Activated CD4-positive, alpha-beta T cell treated with anti-CD3 and anti-CD28 coated beads for 36 hours (primary cell): ENCODE results near the gene APOA5. TPM values are rescaled to one million over a fixed set of nuclear protein-coding genes. Genes with fewer than 3 reads are reported as not detected.
"Not testable (repeated sequence)": the region's sequence is repeated elsewhere in the genome, so short reads cannot be mapped to it uniquely, and the experiment has no call there.

Experiments used
- ATAC-seq: fragments of 200-7000 bp; cut with Tn5 transposase; one replicate; pipeline ENCODE4 v1.10.0; 2021; ENCODE audit warnings: mild to moderate bottlenecking, moderate library complexity
- CTCF ChIA-PET: fragments of 350-600 bp; sonication (Branson Sonifier 250); formaldehyde crosslinking; loops from one replicate; lab custom pipeline; 2021; ENCODE audit warnings: antibody characterized with exemption; lab: Charles Lee
- POLR2A ChIA-PET: fragments of 350-600 bp; sonication (Branson Sonifier 250); formaldehyde crosslinking; loops from one replicate; lab custom pipeline; 2021; ENCODE audit warnings: antibody characterized with exemption, inconsistent platforms; lab: Charles Lee
- DNase-seq: peaks from one replicate; pipeline ENCODE4 v3.0.0-alpha.2; 2020
- H3K27ac Mint-ChIP-seq: one replicate; pipeline ENCODE4 v1.8.0; 2021; ENCODE audit warnings: mixed read lengths
- H3K27me3 Mint-ChIP-seq: one replicate; pipeline ENCODE4 v1.8.0; 2021; ENCODE audit warnings: mixed read lengths
- H3K36me3 Mint-ChIP-seq: one replicate; pipeline ENCODE4 v1.8.0; 2021; ENCODE audit warnings: low read depth, mixed read lengths
- H3K4me1 Mint-ChIP-seq: one replicate; pipeline ENCODE4 v1.8.0; 2021; ENCODE audit warnings: mixed read lengths
- H3K4me3 Mint-ChIP-seq: one replicate; pipeline ENCODE4 v1.8.0; 2021; ENCODE audit warnings: mild to moderate bottlenecking, moderate library complexity, mixed read lengths
- H3K9me3 Mint-ChIP-seq: one replicate; pipeline ENCODE4 v1.8.0; 2021; ENCODE audit warnings: low read depth, mixed read lengths
- intact Hi-C, 2 experiments: fragments of 100-400 bp; cut with DNase I in 1 of 2; cut with micrococcal nuclease in 1 of 2; formaldehyde crosslinking; loops; one replicate each; pipeline versions ENCODE4 v1.14.2 to v1.15.1; 2022 to 2024; cut with DNase I, micrococcal nuclease
- total RNA-seq, 2 experiments: library from RNA; stranded (reverse); gene quantifications; one replicate each; pipeline ENCODE4 v1.2.3, GENCODE V29; 2021

APOA5 gene
- total RNA-seq, result not detected

GRCh38 chr11:116791813-116792143 is at the start of gene APOA5:
TSS of gene APOA5 (minus strand) at chr11:116791879. CDS start at chr11:116791860, 19 bp downstream.
- DNase-seq, result no peak
- CTCF ChIA-PET, result interaction anchor here (0.6 to 6.5 kb wide), 37 partner anchors 9 to 439 kb away, joined by 3 to 89 read pairs (median 4); partner anchors contain the start of genes APOA1 and BUD13
- POLR2A ChIA-PET, result interaction anchor here (0.5 to 1.1 kb wide), 3 partner anchors 44 to 438 kb away, joined by 3 to 6 read pairs (median 5); no protein-coding TSS in a partner anchor
- Mint-ChIP-seq H3K4me3 (no peak within 1 kb of the TSS), H3K27me3 (no peaks in the 10 kb centered on the region), H3K4me1 (peaks cover 16% of the 10 kb centered on the region), H3K36me3 (peaks cover 7% of the 10 kb centered on the region), H3K27ac (no peak within 1 kb of the TSS), H3K9me3 (no peaks in the 10 kb centered on the region)
- ATAC-seq, result no peak
- intact Hi-C loops, result loop anchor here (1.0 to 5.0 kb wide), 3 partner anchors 45 to 436 kb away; no protein-coding TSS in a partner anchor

- ATAC-seq, result no peak
- intact Hi-C loops, result no loop called here
- Mint-ChIP-seq H3K36me3 (peaks cover 19% of the 10 kb centered on the region), H3K9me3 (no peaks in the 10 kb centered on the region), H3K4me1 (peaks cover 6% of the 10 kb centered on the region), H3K27ac (no peak overlapping the region), H3K4me3 (no peak overlapping the region), H3K27me3 (no peaks in the 10 kb centered on the region)
- POLR2A ChIA-PET, result no interaction called here
- DNase-seq, result no peak
- CTCF ChIA-PET, result interaction anchor here (1.0 kb wide), 1 partner anchor 12 kb away, joined by 3 read pairs; no protein-coding TSS in a partner anchor
Observed at GRCh38 chr11:116840746-116841296, 49.1 kb upstream of the APOA5 start.

GRCh38 chr11:116840224-116840745 is 48.6 kb upstream of the APOA5 start:
- Mint-ChIP-seq H3K27ac (peak overlapping the region; percentile 33), H3K27me3 (no peaks in the 10 kb centered on the region), H3K4me1 (peaks cover 7% of the 10 kb centered on the region), H3K9me3 (no peaks in the 10 kb centered on the region), H3K4me3 (no peak overlapping the region), H3K36me3 (peaks cover 16% of the 10 kb centered on the region)
- POLR2A ChIA-PET, result no interaction called here
- CTCF ChIA-PET, result interaction anchor here (0.6 to 1.0 kb wide), 4 partner anchors 13 to 332 kb away, joined by 3 to 4 read pairs (median 3); no protein-coding TSS in a partner anchor
- DNase-seq (no peak), ATAC-seq (no peak)
- intact Hi-C loops, result no loop called here

GRCh38 chr11:116838321-116839084 is 46.8 kb upstream of the APOA5 start:
- ChIA-PET CTCF (no interaction called here), POLR2A (no interaction called here)
- Mint-ChIP-seq H3K36me3 (peaks cover 5% of the 10 kb centered on the region), H3K4me3 (no peak overlapping the region), H3K9me3 (no peaks in the 10 kb centered on the region), H3K27ac (no peak overlapping the region), H3K4me1 (peaks cover 11% of the 10 kb centered on the region), H3K27me3 (peaks cover 3% of the 10 kb centered on the region)
- no peak for DNase-seq
- intact Hi-C loops, result loop anchor here in 1 of 2 experiments (5.0 kb wide), 1 partner anchor 106 kb away; no protein-coding TSS in a partner anchor
- no peak for ATAC-seq

GRCh38 chr11:116837231-116838091 is 45.8 kb upstream of the APOA5 start, which contains the start of gene APOA1:
TSS of gene APOA1 (minus strand) at chr11:116837622. CDS start at chr11:116837387, 235 bp downstream.
- intact Hi-C loops, result loop anchor here in 1 of 2 experiments (5.0 kb wide), 1 partner anchor 105 kb away; no protein-coding TSS in a partner anchor
- DNase-seq, result no peak
- H3K4me1 Mint-ChIP-seq, result peaks cover 11% of the 10 kb centered on the region
- no peak for ATAC-seq
- CTCF ChIA-PET, result interaction anchor here (0.7 to 5.7 kb wide), 8 partner anchors 10 to 296 kb away, joined by 3 to 89 read pairs (median 10); partner anchors contain the start of genes APOA5 and ZPR1
- POLR2A ChIA-PET, result no interaction called here
- no peaks in the 10 kb centered on the region for H3K9me3 Mint-ChIP-seq
- no peak within 1 kb of the TSS for H3K27ac Mint-ChIP-seq
- H3K27me3 Mint-ChIP-seq, result peaks cover 3% of the 10 kb centered on the region
- H3K36me3 Mint-ChIP-seq, result no peaks in the 10 kb centered on the region
- no peak within 1 kb of the TSS for H3K4me3 Mint-ChIP-seq

GRCh38 chr11:116836632-116836991 is 44.9 kb upstream of the APOA5 start:
- CTCF ChIA-PET, result interaction anchor here (0.5 to 5.7 kb wide), 28 partner anchors 11 to 1039 kb away, joined by 3 to 89 read pairs (median 6); partner anchors contain the start of genes APOA5, BUD13, SIDT2 and ZPR1
- Mint-ChIP-seq H3K27ac (no peak overlapping the region), H3K36me3 (no peaks in the 10 kb centered on the region), H3K4me1 (peaks cover 11% of the 10 kb centered on the region), H3K4me3 (no peak overlapping the region), H3K27me3 (peaks cover 3% of the 10 kb centered on the region), H3K9me3 (no peaks in the 10 kb centered on the region)
- ATAC-seq (no peak), DNase-seq (no peak)
- intact Hi-C loops, result loop anchor here (1.0 to 5.0 kb wide), 3 partner anchors 45 to 104 kb away; partner anchors contain the start of gene APOA5 (in 2 of the 2)
- POLR2A ChIA-PET, result interaction anchor here (0.6 to 1.3 kb wide), 3 partner anchors 12 to 189 kb away, joined by 3 to 7 read pairs (median 4); no protein-coding TSS in a partner anchor

GRCh38 chr11:116835791-116836631 is 44.3 kb upstream of the APOA5 start:
- ChIA-PET POLR2A (interaction anchor here (0.5 to 1.3 kb wide), 6 partner anchors 12 to 189 kb away, joined by 3 to 7 read pairs (median 4); partner anchors contain the start of gene APOA5), CTCF (interaction anchor here (0.5 to 5.7 kb wide), 49 partner anchors 11 to 1040 kb away, joined by 3 to 89 read pairs (median 4); partner anchors contain the start of genes APOA4, APOA5, BUD13 and PAFAH1B2)
- Mint-ChIP-seq H3K27ac (peak overlapping the region; percentile 31), H3K36me3 (no peaks in the 10 kb centered on the region), H3K4me1 (peaks cover 11% of the 10 kb centered on the region), H3K9me3 (no peaks in the 10 kb centered on the region), H3K27me3 (peaks cover 3% of the 10 kb centered on the region), H3K4me3 (peak overlapping the region; percentile 59)
- intact Hi-C loops, result loop anchor here (1.0 to 5.0 kb wide), 4 partner anchors 45 to 104 kb away; partner anchors contain the start of gene APOA5 (in 2 of the 2)
- ATAC-seq, result peak; percentile 95
- peak; percentile 90 for DNase-seq

- ATAC-seq (peak; percentile 5), DNase-seq (no peak)
- Mint-ChIP-seq H3K9me3 (no peaks in the 10 kb centered on the region), H3K4me3 (peak overlapping the region; percentile 59), H3K36me3 (no peaks in the 10 kb centered on the region), H3K27me3 (peaks cover 3% of the 10 kb centered on the region), H3K27ac (peak overlapping the region; percentile 37), H3K4me1 (peaks cover 10% of the 10 kb centered on the region)
- ChIA-PET POLR2A (interaction anchor here (0.5 to 1.3 kb wide), 3 partner anchors 19 to 44 kb away, joined by 3 to 7 read pairs (median 5); partner anchors contain the start of gene APOA5), CTCF (interaction anchor here (0.6 to 5.7 kb wide), 40 partner anchors 12 to 392 kb away, joined by 3 to 89 read pairs (median 4); partner anchors contain the start of genes APOA4, APOA5, BUD13 and PAFAH1B2)
- intact Hi-C loops, result loop anchor here (2.0 to 5.0 kb wide), 2 partner anchors 102 to 103 kb away; no protein-coding TSS in a partner anchor
Observed at GRCh38 chr11:116835042-116835772, 43.5 kb upstream of the APOA5 start.

GRCh38 chr11:116834535-116835041 is 42.9 kb upstream of the APOA5 start:
- H3K27me3 Mint-ChIP-seq, H3K4me1 Mint-ChIP-seq, H3K9me3 Mint-ChIP-seq, H3K36me3 Mint-ChIP-seq, DNase-seq, ATAC-seq, POLR2A ChIA-PET: not testable (repeated sequence)
- intact Hi-C loops, result loop anchor here (2.0 to 5.0 kb wide), 2 partner anchors 102 kb away; no protein-coding TSS in a partner anchor
- CTCF ChIA-PET, result interaction anchor here (0.7 to 5.7 kb wide), 4 partner anchors 17 to 102 kb away, joined by 3 to 89 read pairs (median 15); partner anchors contain the start of genes APOA5 and ZPR1
- Mint-ChIP-seq H3K4me3 (peak overlapping the region; percentile 32), H3K27ac (peak overlapping the region; percentile 37)
